Measurements from ENCODE around the gene PALM. TPM values are rescaled to one million over a fixed set of nuclear protein-coding genes. Genes with fewer than 3 reads are reported as not detected.
"Not testable (repeated sequence)": the region's sequence is repeated elsewhere in the genome, so short reads cannot be mapped to it uniquely, and the experiment has no call there.

The PALM gene
- total RNA-seq, 1 experiment from 2014 or later = 21.2 TPM

- Histone ChIP-seq H3K36me3 (ENCODE audit: insufficient read depth, low read length, poor library complexity, severe bottlenecking) (no peaks in the 10 kb centered on the region), H3K27ac (ENCODE audit: low read depth, low read length, poor library complexity, severe bottlenecking) (peak overlapping the region; percentile 67), H3K27me3 (replicated peaks; ENCODE audit: insufficient read depth, low read depth, low read length, poor library complexity) (no peaks in the 10 kb centered on the region), H3K4me3 (ENCODE audit: low read depth, low read length, poor library complexity, severe bottlenecking) (peak overlapping the region; percentile 40), H3K4me1 (ENCODE audit: insufficient read depth, low read length, poor library complexity, severe bottlenecking) (peaks cover 17% of the 10 kb centered on the region), H3K9me3 (ENCODE audit: low read depth, low read length, poor library complexity, severe bottlenecking) (no peaks in the 10 kb centered on the region)
- POLR2A ChIA-PET (ENCODE audit: low non-redundant PET) = interaction anchor here (0.5 kb wide), 1 partner anchor 136 kb away, joined by 3 read pairs; no protein-coding TSS in a partner anchor
- BruUV-seq (replicated peaks) = no TSS peak
- intact Hi-C loops (cut with micrococcal nuclease; ENCODE audit: unreplicated experiment) = loop anchor here (10.0 kb wide), 1 partner anchor 251 kb away; the partner anchor contains the start of genes KISS1R and R3HDM4
- TF ChIP-seq CTCF (conservative IDR thresholded peaks at IDR 0.05; ENCODE audit: low read depth, low read length) (no peak), EZH2 (IDR thresholded peaks at IDR 0.05; ENCODE audit: borderline replicate concordance, low read depth, low read length, poor library complexity, severe bottlenecking) (no peak)
- no peak for DNase-seq (ENCODE audit: low spot score)
- CTCF ChIA-PET = interaction anchor here (0.6 to 1.0 kb wide), 4 partner anchors 70 to 603 kb away, joined by 3 to 11 read pairs (median 4); no protein-coding TSS in a partner anchor
Observed at GRCh38 chr19:663682-664117, 45.0 kb upstream of the PALM start.

- ChIA-PET CTCF (interaction anchor here (0.6 kb wide), 1 partner anchor 189 kb away, joined by 10 read pairs; no protein-coding TSS in a partner anchor), POLR2A (ENCODE audit: low non-redundant PET) (no interaction called here)
- Histone ChIP-seq H3K27me3 (replicated peaks; ENCODE audit: insufficient read depth, low read depth, low read length, poor library complexity) (no peaks in the 10 kb centered on the region), H3K9me3 (ENCODE audit: low read depth, low read length, poor library complexity, severe bottlenecking) (no peaks in the 10 kb centered on the region), H3K36me3 (ENCODE audit: insufficient read depth, low read length, poor library complexity, severe bottlenecking) (no peaks in the 10 kb centered on the region), H3K4me3 (ENCODE audit: low read depth, low read length, poor library complexity, severe bottlenecking) (no peak overlapping the region), H3K4me1 (ENCODE audit: insufficient read depth, low read length, poor library complexity, severe bottlenecking) (peaks cover 17% of the 10 kb centered on the region), H3K27ac (ENCODE audit: low read depth, low read length, poor library complexity, severe bottlenecking) (no peak overlapping the region)
- TF ChIP-seq EZH2 (IDR thresholded peaks at IDR 0.05; ENCODE audit: borderline replicate concordance, low read depth, low read length, poor library complexity, severe bottlenecking) (no peak), CTCF (conservative IDR thresholded peaks at IDR 0.05; ENCODE audit: low read depth, low read length) (peak; percentile 91)
- intact Hi-C loops (cut with micrococcal nuclease; ENCODE audit: unreplicated experiment) = loop anchor here (1.0 to 10.0 kb wide), 2 partner anchors 69 to 250 kb away; partner anchors contain the start of genes KISS1R and R3HDM4
- no TSS peak for BruUV-seq (replicated peaks)
- DNase-seq (ENCODE audit: low spot score) = peak; percentile 92
Observed at GRCh38 chr19:664913-665443, 43.8 kb upstream of the PALM start.

- H3K27ac ChIP-seq (ENCODE audit: low read depth, low read length, poor library complexity, severe bottlenecking); H3K9me3 ChIP-seq (ENCODE audit: low read depth, low read length, poor library complexity, severe bottlenecking); H3K36me3 ChIP-seq (ENCODE audit: insufficient read depth, low read length, poor library complexity, severe bottlenecking); H3K4me3 ChIP-seq (ENCODE audit: low read depth, low read length, poor library complexity, severe bottlenecking); CTCF ChIA-PET; BruUV-seq (replicated peaks); DNase-seq (ENCODE audit: low spot score); POLR2A ChIA-PET (ENCODE audit: low non-redundant PET); H3K27me3 ChIP-seq (replicated peaks; ENCODE audit: insufficient read depth, low read depth, low read length, poor library complexity): not testable (repeated sequence)
- H3K4me1 ChIP-seq (ENCODE audit: insufficient read depth, low read length, poor library complexity, severe bottlenecking) = peaks cover 10% of the 10 kb centered on the region
- intact Hi-C loops (cut with micrococcal nuclease; ENCODE audit: unreplicated experiment) = loop anchor here (10.0 kb wide), 1 partner anchor 248 kb away; the partner anchor contains the start of genes KISS1R and R3HDM4
Observed at GRCh38 chr19:666985-667573, 41.7 kb upstream of the PALM start.

- intact Hi-C loops (cut with micrococcal nuclease; ENCODE audit: unreplicated experiment) = loop anchor here (10.0 kb wide), 1 partner anchor 246 kb away; the partner anchor contains the start of genes KISS1R and R3HDM4
- H3K9me3 ChIP-seq (ENCODE audit: low read depth, low read length, poor library complexity, severe bottlenecking); H3K4me1 ChIP-seq (ENCODE audit: insufficient read depth, low read length, poor library complexity, severe bottlenecking); H3K4me3 ChIP-seq (ENCODE audit: low read depth, low read length, poor library complexity, severe bottlenecking); H3K27ac ChIP-seq (ENCODE audit: low read depth, low read length, poor library complexity, severe bottlenecking); DNase-seq (ENCODE audit: low spot score); BruUV-seq (replicated peaks); H3K27me3 ChIP-seq (replicated peaks; ENCODE audit: insufficient read depth, low read depth, low read length, poor library complexity); POLR2A ChIA-PET (ENCODE audit: low non-redundant PET); H3K36me3 ChIP-seq (ENCODE audit: insufficient read depth, low read length, poor library complexity, severe bottlenecking): not testable (repeated sequence)
- CTCF ChIA-PET = interaction anchor here (1.2 kb wide), 1 partner anchor 12 kb away, joined by 3 read pairs; no protein-coding TSS in a partner anchor
Observed at GRCh38 chr19:668675-669434, 39.9 kb upstream of the PALM start.
